CD8-positive, alpha-beta memory T cell (primary cell): ENCODE results near the gene TESMIN. TPM values are rescaled to one million over a fixed set of nuclear protein-coding genes. Genes with fewer than 3 reads are reported as not detected.

Experiments
- CTCF ChIA-PET: fragments of 350-600 bp; sonication (Branson Sonifier 250); formaldehyde crosslinking; loops from one replicate; lab custom pipeline; 2021; ENCODE audit warnings: antibody characterized with exemption; lab: Charles Lee
- POLR2A ChIA-PET: fragments of 350-600 bp; sonication (Branson Sonifier 250); formaldehyde crosslinking; loops from one replicate; lab custom pipeline; 2021; ENCODE audit warnings: antibody characterized with exemption; lab: Charles Lee
- DNase-seq, 5 donors: peaks; one replicate each; pipeline versions ENCODE4 v3.0.0 to v3.0.0-alpha.2; 2020 to 2022; ENCODE audit warnings: mixed read lengths in 1 of 5
- H3K27ac ChIP-seq: one replicate; pipeline ENCODE4 v1.7.0; 2013; ENCODE audit warnings: low read depth, mild to moderate bottlenecking, low read length, moderate library complexity
- H3K27me3 ChIP-seq: 2 replicates; pipeline ENCODE4 v1.7.0; 2013; ENCODE audit warnings: low read length, mild to moderate bottlenecking; ENCODE audit not compliant: insufficient read depth, poor library complexity, severe bottlenecking
- H3K36me3 ChIP-seq: 2 replicates; pipeline ENCODE4 v1.7.0; 2013; ENCODE audit warnings: mild to moderate bottlenecking, low read length, moderate library complexity; ENCODE audit not compliant: insufficient read depth
- H3K4me1 ChIP-seq: 2 replicates; pipeline ENCODE4 v1.7.0; 2013; ENCODE audit warnings: mild to moderate bottlenecking, low read length, moderate library complexity; ENCODE audit not compliant: insufficient read depth
- H3K4me3 ChIP-seq: 2 replicates; pipeline ENCODE4 v1.7.0; 2013; ENCODE audit warnings: mild to moderate bottlenecking, low read length
- H3K9me3 ChIP-seq: 2 replicates; pipeline ENCODE4 v1.7.0; 2013; ENCODE audit warnings: mild to moderate bottlenecking, low read length
- H3K27ac Mint-ChIP-seq, 8 donors: one replicate each; pipeline ENCODE4 v1.8.0; 2020 to 2021; ENCODE audit warnings: mixed read lengths in 8 of 8, mild to moderate bottlenecking in 6 of 8, inconsistent platforms in 3 of 8, moderate library complexity in 3 of 8
- H3K27me3 Mint-ChIP-seq, 2 donors: one replicate each; pipeline ENCODE4 v1.8.0; 2020 to 2021; ENCODE audit warnings: mixed read lengths in 2 of 2, mild to moderate bottlenecking in 1 of 2, moderate library complexity in 1 of 2
- H3K36me3 Mint-ChIP-seq, 3 donors: one replicate each; pipeline ENCODE4 v1.8.0; 2020 to 2021; ENCODE audit warnings: mixed read lengths in 3 of 3, inconsistent platforms in 1 of 3, mild to moderate bottlenecking in 1 of 3
- H3K4me1 Mint-ChIP-seq, 3 donors: one replicate each; pipeline ENCODE4 v1.8.0; 2020 to 2021; ENCODE audit warnings: mixed read lengths in 3 of 3, inconsistent platforms in 1 of 3, mild to moderate bottlenecking in 1 of 3
- H3K4me3 Mint-ChIP-seq, 7 donors: one replicate each; pipeline ENCODE4 v1.8.0; 2020 to 2021; ENCODE audit warnings: mixed read lengths in 7 of 7, mild to moderate bottlenecking in 6 of 7, moderate library complexity in 4 of 7, inconsistent platforms in 2 of 7
- H3K9me3 Mint-ChIP-seq, 5 donors: one replicate each; pipeline ENCODE4 v1.8.0; 2020 to 2022; ENCODE audit warnings: mixed read lengths in 5 of 5, mild to moderate bottlenecking in 3 of 5, moderate library complexity in 2 of 5, inconsistent platforms in 1 of 5
- polyA plus RNA-seq: library from polyadenylated mRNA; unstranded; fragments of 300-500 nt; fragmentation: Illumina TruSeq; gene quantifications from one replicate; pipeline ENCODE4 v1.2.3, GENCODE V29; 2021
- total RNA-seq, 2 experiments: library from RNA; stranded (reverse); gene quantifications; one replicate each; pipeline ENCODE4 v1.2.3, GENCODE V29; 2021

The TESMIN gene
- total and polyA plus RNA-seq, 3 experiments from 2014 or later, result 1.3 to 3.2 (median 1.3) TPM

- peaks cover 5 to 9% of the 10 kb centered on the region in 2 donors for H3K27me3 Mint-ChIP-seq
- no peaks in the 10 kb centered on the region for H3K4me1 ChIP-seq
- no peak for DNase-seq
- no peak overlapping the region for H3K4me3 ChIP-seq
- H3K27ac ChIP-seq, result no peak overlapping the region
- H3K4me3 Mint-ChIP-seq, result no peak overlapping the region
- H3K36me3 ChIP-seq, result no peaks in the 10 kb centered on the region
- no peak overlapping the region for H3K27ac Mint-ChIP-seq
- peaks cover 3 to 14% (median 13%) of the 10 kb centered on the region in 5 donors for H3K9me3 Mint-ChIP-seq
- ChIA-PET POLR2A (no interaction called here), CTCF (no interaction called here)
- H3K4me1 Mint-ChIP-seq, result no peaks in the 10 kb centered on the region
- no peaks in the 10 kb centered on the region for H3K27me3 ChIP-seq
- H3K9me3 ChIP-seq, result no peaks in the 10 kb centered on the region
- peaks cover 11 to 40% (median 12%) of the 10 kb centered on the region in 3 donors for H3K36me3 Mint-ChIP-seq
Observed at GRCh38 chr11:68721075-68721474, 30.2 kb downstream of the TESMIN start.

GRCh38 chr11:68715456-68716122 is 35.7 kb downstream of the TESMIN start:
- POLR2A ChIA-PET, result no interaction called here

DNA sequence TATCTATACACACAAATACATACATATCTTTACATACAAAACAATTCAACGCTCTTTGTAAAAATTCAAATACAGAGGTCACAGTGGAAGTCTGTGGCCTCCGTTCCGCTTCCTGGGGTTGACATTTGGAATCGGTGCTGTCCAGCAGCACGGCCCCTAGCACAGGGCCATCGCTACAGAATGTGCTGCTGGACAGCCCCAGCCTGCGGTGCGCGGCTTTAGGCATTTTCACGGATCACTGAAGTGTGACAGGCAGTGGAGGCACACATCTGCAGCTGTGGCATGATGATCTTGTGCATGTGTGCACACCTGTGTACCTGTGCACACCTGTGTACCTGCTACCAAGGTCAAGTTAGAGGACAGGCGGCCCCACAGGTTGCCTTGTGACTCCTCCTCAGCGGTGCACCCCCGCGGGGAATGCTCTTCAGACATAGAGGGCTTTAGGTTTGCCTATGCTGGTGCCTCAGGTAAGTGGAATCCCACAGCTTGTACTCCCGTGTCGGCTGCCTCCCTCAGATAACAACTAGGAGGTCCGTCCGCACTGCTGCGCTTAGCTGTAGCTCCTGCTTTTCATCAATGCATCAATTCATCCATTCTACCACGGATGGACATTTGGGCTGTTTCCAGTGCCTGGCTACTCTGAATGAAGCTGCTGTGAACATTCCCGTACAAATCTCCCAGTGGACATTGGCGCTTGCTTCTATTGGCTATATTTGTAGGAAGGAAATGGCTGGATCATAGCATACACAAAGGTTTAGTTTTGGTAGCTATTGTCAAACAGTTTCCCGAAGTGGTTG is 37.1 kb downstream of the TESMIN start:
- Histone ChIP-seq H3K9me3 (no peaks in the 10 kb centered on the region), H3K27ac (no peak overlapping the region), H3K4me3 (no peak overlapping the region), H3K4me1 (no peaks in the 10 kb centered on the region), H3K36me3 (no peaks in the 10 kb centered on the region), H3K27me3 (no peaks in the 10 kb centered on the region)
- H3K4me1 Mint-ChIP-seq, result no peaks in the 10 kb centered on the region
- peaks cover under 1 to 4% (median 2%) of the 10 kb centered on the region in 5 donors for H3K9me3 Mint-ChIP-seq
- POLR2A ChIA-PET, result no interaction called here
- CTCF ChIA-PET, result no interaction called here
- DNase-seq, result no peak
- no peak overlapping the region for H3K4me3 Mint-ChIP-seq
- peaks cover 2 to 15% (median 9%) of the 10 kb centered on the region in 3 donors for H3K36me3 Mint-ChIP-seq
- no peak overlapping the region for H3K27ac Mint-ChIP-seq
- H3K27me3 Mint-ChIP-seq, result peaks cover 3% of the 10 kb centered on the region in 2 donors

More at GRCh38 chr11:68715456-68716122, 35.7 kb downstream of the TESMIN start:
- Mint-ChIP-seq H3K27me3 (peaks cover 7 to 9% of the 10 kb centered on the region in 2 donors), H3K27ac (no peak overlapping the region), H3K36me3 (peaks cover 12 to 28% (median 14%) of the 10 kb centered on the region in 3 donors), H3K9me3 (peaks cover 5 to 14% (median 13%) of the 10 kb centered on the region in 5 donors), H3K4me3 (no peak overlapping the region), H3K4me1 (no peaks in the 10 kb centered on the region)
- CTCF ChIA-PET, result no interaction called here
- Histone ChIP-seq H3K27me3 (no peaks in the 10 kb centered on the region), H3K4me1 (no peaks in the 10 kb centered on the region), H3K27ac (no peak overlapping the region), H3K36me3 (no peaks in the 10 kb centered on the region), H3K9me3 (no peaks in the 10 kb centered on the region), H3K4me3 (no peak overlapping the region)
- no peak for DNase-seq

DNA sequence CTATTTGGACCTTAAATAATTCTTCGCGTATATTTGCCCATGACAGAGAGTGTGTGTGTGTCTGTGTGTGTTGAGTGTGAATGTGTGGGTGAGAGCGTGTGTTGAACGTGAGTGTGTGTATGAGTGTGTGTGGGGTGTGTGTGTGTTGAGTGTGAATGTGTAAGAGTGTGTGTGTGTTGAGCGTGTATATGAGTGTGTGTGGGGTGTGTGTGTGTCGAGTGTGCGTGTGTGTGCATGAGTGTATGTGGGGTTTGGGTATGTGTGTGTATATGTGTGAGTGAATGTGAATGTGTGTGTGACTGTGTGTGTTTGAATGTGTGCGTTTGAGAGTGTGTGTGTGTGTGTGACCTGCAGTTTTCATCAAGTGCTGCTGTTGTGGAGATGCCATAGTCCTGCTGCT is 40.2 kb downstream of the TESMIN start:
- H3K27ac ChIP-seq, result no peak overlapping the region
- no peaks in the 10 kb centered on the region for H3K9me3 ChIP-seq
- Mint-ChIP-seq H3K9me3 (peaks cover 0 to 2% (median 0%) of the 10 kb centered on the region in 5 donors), H3K27ac (no peak overlapping the region), H3K4me3 (no peak overlapping the region), H3K27me3 (peaks cover 0 to 2% of the 10 kb centered on the region in 2 donors), H3K36me3 (peaks cover 0 to 6% (median 0%) of the 10 kb centered on the region in 3 donors), H3K4me1 (no peaks in the 10 kb centered on the region)
- no peaks in the 10 kb centered on the region for H3K4me1 ChIP-seq
- no peaks in the 10 kb centered on the region for H3K36me3 ChIP-seq
- ChIA-PET CTCF (no interaction called here), POLR2A (no interaction called here)
- H3K27me3 ChIP-seq, result no peaks in the 10 kb centered on the region
- no peak for DNase-seq
- H3K4me3 ChIP-seq, result no peak overlapping the region

DNA sequence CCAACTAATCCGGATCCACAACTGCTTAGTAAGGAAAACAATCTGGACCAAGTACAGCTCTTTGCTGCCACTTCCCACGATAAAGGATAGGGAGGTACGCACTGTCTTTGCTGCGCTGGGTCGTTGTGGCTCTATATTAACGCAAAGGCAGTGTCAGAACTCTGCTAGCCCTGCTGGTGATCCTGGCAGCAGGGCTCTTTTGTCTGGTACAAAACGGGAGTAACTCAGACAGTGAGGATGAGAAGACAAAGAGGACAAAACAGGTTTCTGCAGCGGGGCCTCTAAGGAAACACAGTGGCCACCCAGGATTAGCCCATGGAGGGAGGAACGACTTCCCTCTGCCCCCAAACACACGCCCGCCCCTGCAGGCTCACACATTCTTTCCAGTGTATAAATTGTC is 40.9 kb downstream of the TESMIN start:
- Mint-ChIP-seq H3K4me1 (no peaks in the 10 kb centered on the region), H3K27me3 (no peaks in the 10 kb centered on the region)
- CTCF ChIA-PET, result no interaction called here

GRCh38 chr11:68709062-68709461 is 42.3 kb downstream of the TESMIN start:
- DNase-seq, result no peak
- Mint-ChIP-seq H3K4me3 (no peak overlapping the region), H3K4me1 (no peaks in the 10 kb centered on the region), H3K36me3 (peaks cover 0 to 6% (median 0%) of the 10 kb centered on the region in 3 donors), H3K27me3 (peaks cover 0 to 2% of the 10 kb centered on the region in 2 donors), H3K27ac (peak overlapping the region in 1 of 8 donors; percentile 82), H3K9me3 (no peaks in the 10 kb centered on the region)
- Histone ChIP-seq H3K4me3 (no peak overlapping the region), H3K9me3 (no peaks in the 10 kb centered on the region), H3K27ac (no peak overlapping the region), H3K27me3 (no peaks in the 10 kb centered on the region), H3K36me3 (no peaks in the 10 kb centered on the region), H3K4me1 (no peaks in the 10 kb centered on the region)
- POLR2A ChIA-PET, result no interaction called here
- CTCF ChIA-PET, result no interaction called here

More for the DNA sequence above, 40.9 kb downstream of the TESMIN start:
- no peaks in the 10 kb centered on the region for H3K36me3 ChIP-seq
- POLR2A ChIA-PET, result no interaction called here
- no peak overlapping the region for H3K4me3 ChIP-seq
- no peaks in the 10 kb centered on the region for H3K4me1 ChIP-seq
- H3K9me3 Mint-ChIP-seq, result no peaks in the 10 kb centered on the region
- H3K27ac Mint-ChIP-seq, result no peak overlapping the region
- H3K36me3 Mint-ChIP-seq, result peaks cover 0 to 6% (median 0%) of the 10 kb centered on the region in 3 donors
- H3K27ac ChIP-seq, result no peak overlapping the region
- no peak overlapping the region for H3K4me3 Mint-ChIP-seq
- H3K27me3 ChIP-seq, result no peaks in the 10 kb centered on the region
- no peaks in the 10 kb centered on the region for H3K9me3 ChIP-seq
- no peak for DNase-seq

GRCh38 chr11:68707527-68707926 is 43.8 kb downstream of the TESMIN start:
- H3K9me3 ChIP-seq, result no peaks in the 10 kb centered on the region
- peaks cover 0 to 6% (median 0%) of the 10 kb centered on the region in 3 donors for H3K36me3 Mint-ChIP-seq
- no peaks in the 10 kb centered on the region for H3K9me3 Mint-ChIP-seq
- ChIA-PET POLR2A (no interaction called here), CTCF (no interaction called here)
- H3K27ac ChIP-seq, result no peak overlapping the region
- H3K4me1 Mint-ChIP-seq, result no peaks in the 10 kb centered on the region
- DNase-seq, result no peak
- peaks cover 4% of the 10 kb centered on the region for H3K27me3 ChIP-seq
- no peaks in the 10 kb centered on the region for H3K36me3 ChIP-seq
- H3K27me3 Mint-ChIP-seq, result peaks cover 0 to 2% of the 10 kb centered on the region in 2 donors
- H3K4me3 ChIP-seq, result no peak overlapping the region
- no peaks in the 10 kb centered on the region for H3K4me1 ChIP-seq
- H3K4me3 Mint-ChIP-seq, result no peak overlapping the region
- no peak overlapping the region for H3K27ac Mint-ChIP-seq

DNA sequence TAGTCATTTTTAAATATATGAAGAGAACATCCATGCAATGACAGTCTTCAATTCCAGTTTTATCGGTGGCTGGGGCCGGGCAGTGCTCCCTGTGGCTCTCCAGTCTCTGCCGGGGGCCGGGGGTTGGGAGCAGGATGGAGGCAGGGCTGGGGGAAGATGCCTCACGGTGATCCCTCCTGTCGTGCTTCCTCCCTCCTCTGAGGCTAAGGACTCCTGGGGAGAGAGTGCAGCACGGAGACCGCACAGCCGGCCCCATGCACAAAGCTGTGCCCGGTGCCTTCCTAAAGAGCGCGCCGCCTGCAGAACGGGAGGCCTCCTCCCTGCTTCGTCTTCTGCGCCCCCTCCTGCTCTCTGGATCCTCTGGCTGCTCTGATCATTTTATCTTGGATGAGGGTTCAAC is 46.4 kb downstream of the TESMIN start:
- no peaks in the 10 kb centered on the region for H3K9me3 ChIP-seq
- Mint-ChIP-seq H3K4me1 (no peaks in the 10 kb centered on the region), H3K36me3 (no peaks in the 10 kb centered on the region), H3K4me3 (no peak overlapping the region), H3K27me3 (peaks cover 5 to 14% of the 10 kb centered on the region in 2 donors), H3K27ac (no peak overlapping the region), H3K9me3 (no peaks in the 10 kb centered on the region)
- ChIA-PET CTCF (no interaction called here), POLR2A (no interaction called here)
- H3K4me1 ChIP-seq, result no peaks in the 10 kb centered on the region
- H3K4me3 ChIP-seq, result no peak overlapping the region
- H3K27me3 ChIP-seq, result peaks cover 4% of the 10 kb centered on the region
- no peak overlapping the region for H3K27ac ChIP-seq
- H3K36me3 ChIP-seq, result no peaks in the 10 kb centered on the region
- no peak for DNase-seq
